ENCODE results near the gene MOV10L1.

The MOV10L1 gene

GRCh38 chr22:50059881-50060262, 29.9 kb upstream of the MOV10L1 start:
- DNase-seq = no peak

- peak; percentile 66 for DNase-seq
Observed at GRCh38 chr22:50060441-50061140, 29.2 kb upstream of the MOV10L1 start.

GRCh38 chr22:50061141-50061823, 28.5 kb upstream of the MOV10L1 start:
- DNase-seq = peak; percentile 61

- no peak for DNase-seq
Observed at GRCh38 chr22:50061824-50062355, 27.9 kb upstream of the MOV10L1 start.

GRCh38 chr22:50062509-50063135, 27.2 kb upstream of the MOV10L1 start:
- no peak for DNase-seq

- no peak for DNase-seq
Observed at GRCh38 chr22:50063589-50064393, 26.0 kb upstream of the MOV10L1 start.

GRCh38 chr22:50064453-50064852, 25.4 kb upstream of the MOV10L1 start:
- no peak for DNase-seq

GRCh38 chr22:50067244-50067643, 22.6 kb upstream of the MOV10L1 start:
- no peak for DNase-seq

GRCh38 chr22:50068096-50068495, 21.7 kb upstream of the MOV10L1 start:
- DNase-seq = no peak

- DNase-seq = no peak
Observed at GRCh38 chr22:50070366-50070765, 19.4 kb upstream of the MOV10L1 start.

GRCh38 chr22:50071432-50072166, 18.2 kb upstream of the MOV10L1 start:
- no peak for DNase-seq

- DNase-seq = no peak
Observed at GRCh38 chr22:50072167-50072555, 17.6 kb upstream of the MOV10L1 start.

- DNase-seq = no peak
Observed at GRCh38 chr22:50072714-50073538, 16.9 kb upstream of the MOV10L1 start.

GRCh38 chr22:50074056-50074455, 15.8 kb upstream of the MOV10L1 start:
- DNase-seq = no peak

- peak; percentile 87 for DNase-seq
Observed at GRCh38 chr22:50074551-50075530, 15.0 kb upstream of the MOV10L1 start.

GRCh38 chr22:50076646-50077535, 12.9 kb upstream of the MOV10L1 start:
- DNase-seq = no peak

GRCh38 chr22:50078246-50078645, 11.6 kb upstream of the MOV10L1 start:
- no peak for DNase-seq

GRCh38 chr22:50078761-50079160, 11.0 kb upstream of the MOV10L1 start:
- DNase-seq = no peak

GRCh38 chr22:50080077-50080465, 9.7 kb upstream of the MOV10L1 start:
- DNase-seq = no peak

Measured in DMS53 (cell line).